Upper lobe of right lung (tissue), 1 donor: ENCODE results near the gene MPZL3. TPM values are rescaled to one million over a fixed set of nuclear protein-coding genes. Genes with fewer than 3 reads are reported as not detected.

Experiments used
- ATAC-seq: fragments of 200-7000 bp; cut with Tn5 transposase; one replicate; pipeline ENCODE4 v1.9.1; 2020; ENCODE audit warnings: mild to moderate bottlenecking, moderate library complexity
- DNase-seq: peaks from one replicate; pipeline ENCODE4 v3.0.0-alpha.2; 2020
- H3K27ac ChIP-seq: fragments of 200-600 bp; one replicate; pipeline ENCODE4 v1.8.0; 2022
- H3K27me3 ChIP-seq: fragments of 200-600 bp; one replicate; pipeline ENCODE4 v1.8.0; 2022; ENCODE audit warnings: mild to moderate bottlenecking
- H3K36me3 ChIP-seq: fragments of 200-600 bp; one replicate; pipeline ENCODE4 v1.8.0; 2022
- H3K4me1 ChIP-seq: fragments of 200-600 bp; one replicate; pipeline ENCODE4 v1.8.0; 2022
- H3K4me3 ChIP-seq: fragments of 200-600 bp; one replicate; pipeline ENCODE4 v1.8.0; 2022; ENCODE audit warnings: mild to moderate bottlenecking
- H3K9me3 ChIP-seq: fragments of 200-600 bp; one replicate; pipeline ENCODE4 v1.8.0; 2022
- CTCF ChIP-seq: fragments of 200-600 bp; IDR thresholded peaks from one replicate; pipeline ENCODE4 v1.8.0; 2022; ENCODE audit warnings: antibody characterized with exemption
- intact Hi-C: fragments of 100-400 bp; cut with DNase I; formaldehyde crosslinking; loops from one replicate; pipeline ENCODE4 v1.11.0; 2022
- total RNA-seq: library from RNA; stranded (reverse); fragmentation: NEBNext Ultra II Directional; extraction: Animal tissue kit (Norgen Biotek cat#: 25700); gene quantifications from one replicate; pipeline ENCODE4 v1.2.1, GENCODE V29; 2021
- donor health status: DM: no; HTN: yes; CAD: no; lungs with severe emphysema.

Gene MPZL3
- total RNA-seq, 1 donor from 2014 or later, result 11.8 TPM

- DNase-seq (no peak), ATAC-seq (peak; percentile 86)
- Histone ChIP-seq H3K4me1 (peaks cover 29% of the 10 kb centered on the region), H3K9me3 (no peaks in the 10 kb centered on the region), H3K27ac (peak overlapping the region; percentile 49), H3K27me3 (no peaks in the 10 kb centered on the region), H3K4me3 (no peak overlapping the region), H3K36me3 (peaks cover 8% of the 10 kb centered on the region)
- TF ChIP-seq CTCF, result no peak
- intact Hi-C loops, result no loop called here
These were observed 45.7 kb downstream of the MPZL3 start for GRCh38 chr11:118206391-118207031.

- Histone ChIP-seq H3K4me3 (no peak overlapping the region), H3K27me3 (no peaks in the 10 kb centered on the region), H3K9me3 (no peaks in the 10 kb centered on the region), H3K36me3 (peaks cover 8% of the 10 kb centered on the region), H3K27ac (peak overlapping the region; percentile 49), H3K4me1 (peaks cover 22% of the 10 kb centered on the region)
- intact Hi-C loops, result no loop called here
- no peak for TF ChIP-seq CTCF
- DNase-seq, result no peak
- no peak for ATAC-seq
These were observed 46.4 kb downstream of the MPZL3 start for GRCh38 chr11:118205606-118206378.

- Histone ChIP-seq H3K9me3 (no peaks in the 10 kb centered on the region), H3K4me1 (peaks cover 29% of the 10 kb centered on the region), H3K4me3 (no peak overlapping the region), H3K27me3 (no peaks in the 10 kb centered on the region), H3K27ac (no peak overlapping the region), H3K36me3 (no peaks in the 10 kb centered on the region)
- DNase-seq (no peak), ATAC-seq (no peak)
- no peak for TF ChIP-seq CTCF
- intact Hi-C loops, result no loop called here
These were observed 49.4 kb downstream of the MPZL3 start for GRCh38 chr11:118202599-118203422.

GRCh38 chr11:118201966-118202365, 50.2 kb downstream of the MPZL3 start:
- Histone ChIP-seq H3K36me3 (no peaks in the 10 kb centered on the region), H3K4me1 (peaks cover 21% of the 10 kb centered on the region), H3K4me3 (no peak overlapping the region), H3K9me3 (no peaks in the 10 kb centered on the region), H3K27me3 (no peaks in the 10 kb centered on the region), H3K27ac (no peak overlapping the region)
- intact Hi-C loops, result no loop called here
- DNase-seq, result no peak
- TF ChIP-seq CTCF, result no peak
- ATAC-seq, result no peak

- ATAC-seq, result no peak
- intact Hi-C loops, result no loop called here
- Histone ChIP-seq H3K4me1 (peaks cover 12% of the 10 kb centered on the region), H3K9me3 (no peaks in the 10 kb centered on the region), H3K36me3 (no peaks in the 10 kb centered on the region), H3K27ac (no peak overlapping the region), H3K27me3 (no peaks in the 10 kb centered on the region), H3K4me3 (no peak overlapping the region)
- DNase-seq, result no peak
- TF ChIP-seq CTCF, result no peak
These were observed 51.1 kb downstream of the MPZL3 start for GRCh38 chr11:118200901-118201680.
